Stomach (tissue), 4 donors: ENCODE results near the gene CDC42BPB.

Source experiments
- EP300 ChIP-seq: sonication (generic); formaldehyde crosslinking; IDR thresholded peaks from one replicate; pipeline ENCODE4 v1.6.1; 2017; ENCODE audit warnings: antibody characterized with exemption
- POLR2AphosphoS5 ChIP-seq, 3 donors: sonication (generic); formaldehyde crosslinking; IDR thresholded peaks; one replicate each; pipeline ENCODE4 v1.6.1; 2016; ENCODE audit warnings: antibody characterized with exemption in 3 of 3
- TF ChIP-seq, protein P1 (sequence below), 7 experiments: fragments of 450-650 bp in 4 of 7; fragments of 200-600 bp in 3 of 7; sonication (generic) in 3 of 7; IDR thresholded peaks; one replicate each; pipeline ENCODE4 v1.5.1; 2016 to 2019; ENCODE audit warnings: antibody characterized with exemption in 7 of 7, control low read depth in 2 of 7, mild to moderate bottlenecking in 1 of 7

DNA sequence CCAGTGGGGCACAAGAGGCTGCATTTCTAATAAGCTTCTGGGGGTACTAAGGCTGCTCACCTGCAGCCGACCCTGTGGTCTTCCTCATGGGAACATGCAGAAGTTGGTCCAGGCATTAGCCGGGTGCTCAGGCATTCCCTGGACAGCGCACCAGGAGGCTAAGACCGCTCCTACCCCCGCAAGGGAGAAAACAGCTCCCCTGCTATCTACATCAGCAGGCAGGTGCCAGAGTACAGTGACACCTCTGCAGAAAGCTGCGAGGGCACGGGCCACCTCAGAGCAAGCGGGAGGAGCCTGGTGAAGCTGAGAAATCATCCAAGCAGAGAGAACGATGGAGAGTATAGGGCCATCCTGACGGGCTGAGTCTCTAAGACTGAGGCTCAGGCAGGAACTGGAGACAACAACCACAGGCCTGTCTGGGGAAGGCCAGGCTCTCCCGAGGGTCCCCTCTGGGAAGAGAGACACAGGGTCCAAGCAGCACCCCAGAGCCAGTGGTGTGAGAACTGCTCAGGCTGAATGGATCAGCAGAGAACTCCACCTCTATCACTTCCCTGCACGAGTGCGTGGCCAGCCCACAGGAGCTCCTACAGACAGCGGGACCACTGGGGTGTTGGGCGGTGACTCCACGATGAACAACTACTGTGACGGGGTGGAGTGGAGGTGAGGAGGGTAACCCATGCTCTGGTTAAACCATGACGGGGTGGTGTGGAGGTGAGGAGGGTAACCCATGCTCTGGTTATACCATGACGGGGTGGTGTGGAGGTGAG, 72.8 kb downstream of the CDC42BPB start:
- TF ChIP-seq POLR2AphosphoS5 (IDR thresholded peaks at IDR 0.05), result no peak
- TF ChIP-seq, protein P1, sequence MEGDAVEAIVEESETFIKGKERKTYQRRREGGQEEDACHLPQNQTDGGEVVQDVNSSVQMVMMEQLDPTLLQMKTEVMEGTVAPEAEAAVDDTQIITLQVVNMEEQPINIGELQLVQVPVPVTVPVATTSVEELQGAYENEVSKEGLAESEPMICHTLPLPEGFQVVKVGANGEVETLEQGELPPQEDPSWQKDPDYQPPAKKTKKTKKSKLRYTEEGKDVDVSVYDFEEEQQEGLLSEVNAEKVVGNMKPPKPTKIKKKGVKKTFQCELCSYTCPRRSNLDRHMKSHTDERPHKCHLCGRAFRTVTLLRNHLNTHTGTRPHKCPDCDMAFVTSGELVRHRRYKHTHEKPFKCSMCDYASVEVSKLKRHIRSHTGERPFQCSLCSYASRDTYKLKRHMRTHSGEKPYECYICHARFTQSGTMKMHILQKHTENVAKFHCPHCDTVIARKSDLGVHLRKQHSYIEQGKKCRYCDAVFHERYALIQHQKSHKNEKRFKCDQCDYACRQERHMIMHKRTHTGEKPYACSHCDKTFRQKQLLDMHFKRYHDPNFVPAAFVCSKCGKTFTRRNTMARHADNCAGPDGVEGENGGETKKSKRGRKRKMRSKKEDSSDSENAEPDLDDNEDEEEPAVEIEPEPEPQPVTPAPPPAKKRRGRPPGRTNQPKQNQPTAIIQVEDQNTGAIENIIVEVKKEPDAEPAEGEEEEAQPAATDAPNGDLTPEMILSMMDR (IDR thresholded peaks at IDR 0.05), result no peak
- TF ChIP-seq EP300, result no peak
